Endothelial cell of umbilical vein (primary cell): ENCODE results near the gene EXO5. TPM values are rescaled to one million over a fixed set of nuclear protein-coding genes. Genes with fewer than 3 reads are reported as not detected.

Experiments used
- BruUV-seq: library from RNA; stranded (reverse); fragments of 400-500 nt; replicated peaks from 2 replicates; lab custom pipeline; 2021; lab: Mats Ljungman, UMichigan
- CTCF ChIA-PET: fragments of 300-600, 350-600 bp; sonication (Branson Sonifier 250); formaldehyde crosslinking; loops from one replicate; lab custom pipeline; 2021; ENCODE audit warnings: antibody characterized with exemption, inconsistent platforms; lab: Charles Lee
- POLR2A ChIA-PET: fragments of 300-600, 350-600 bp; sonication (Branson Sonifier 250); formaldehyde crosslinking; loops from one replicate; lab custom pipeline; 2021; ENCODE audit warnings: antibody characterized with exemption, inconsistent platforms; lab: Charles Lee
- DNase-seq: peaks from one replicate; pipeline ENCODE4 v3.0.0-alpha.2; 2011; ENCODE audit warnings: low read depth, low spot score
- FAIRE-seq: peaks from 2 replicates; lab custom pipeline; 2011; peaks lifted over from hg19 to GRCh38; lab: Jason Lieb, UNC
- H2AFZ ChIP-seq: 2 replicates; pipeline ENCODE4 v1.6.0; 2012; ENCODE audit warnings: low read depth, low read length, control low read depth, inconsistent platforms
- H3K27ac ChIP-seq: 2 replicates; pipeline ENCODE4 v1.5.1; 2011; ENCODE audit warnings: low read depth, mild to moderate bottlenecking, control low read depth, low read length, moderate library complexity; ENCODE audit not compliant: insufficient read depth
- H3K27me3 ChIP-seq, 2 experiments: 2 replicates each; pipeline versions ENCODE4 v1.6.0 to v1.6.1; 2011; ENCODE audit warnings: low read length in 2 of 2, mixed read lengths in 1 of 2; ENCODE audit not compliant: control insufficient read depth in 2 of 2, insufficient read depth in 2 of 2
- H3K36me3 ChIP-seq, 2 experiments: 2 replicates in 1 of 2; 3 replicates in 1 of 2; pipeline ENCODE4 v1.5.1; 2011; ENCODE audit warnings: low read length in 2 of 2, mild to moderate bottlenecking in 1 of 2, moderate library complexity in 1 of 2; ENCODE audit not compliant: control insufficient read depth in 2 of 2, insufficient read depth in 2 of 2; ENCODE audit errors: extremely low read depth in 1 of 2
- H3K4me1 ChIP-seq: 3 replicates; pipeline ENCODE4 v1.5.1; 2011; ENCODE audit warnings: mild to moderate bottlenecking, low read length; ENCODE audit not compliant: control insufficient read depth, insufficient read depth; ENCODE audit errors: extremely low read depth
- H3K4me2 ChIP-seq: 2 replicates; pipeline ENCODE4 v1.6.1; 2011; ENCODE audit warnings: low read length, control low read depth, mixed read lengths; ENCODE audit not compliant: insufficient read depth
- H3K4me3 ChIP-seq, 3 experiments: fragments of 200-600 bp in 1 of 3; sonication (generic), shearing (Covaris generic) in 1 of 3; replicated peaks in 1 of 3; 2 replicates each; pipeline ENCODE4 v1.5.1; 2011 to 2016; ENCODE audit warnings: control low read depth in 3 of 3, low read length in 3 of 3, mild to moderate bottlenecking in 2 of 3, inconsistent platforms in 1 of 3, low read depth in 1 of 3, moderate library complexity in 1 of 3; ENCODE audit not compliant: insufficient read depth in 1 of 3
- H3K79me2 ChIP-seq: 2 replicates; pipeline ENCODE4 v1.6.0; 2012; ENCODE audit warnings: low read length, inconsistent platforms; ENCODE audit not compliant: control insufficient read depth, insufficient read depth
- H3K9ac ChIP-seq: replicated peaks from 2 replicates; pipeline ENCODE3; 2011; ENCODE audit warnings: low read length, control low read depth; ENCODE audit not compliant: insufficient read depth; ENCODE audit errors: extremely low read depth
- H3K9me1 ChIP-seq: replicated peaks from 3 replicates; pipeline ENCODE4 v1.6.0; 2011; ENCODE audit warnings: mild to moderate bottlenecking, low read length; ENCODE audit not compliant: control insufficient read depth, insufficient read depth; ENCODE audit errors: extremely low read depth
- H3K9me3 ChIP-seq: replicated peaks from 2 replicates; pipeline ENCODE4 v1.5.1; 2012; ENCODE audit warnings: low read length, inconsistent platforms; ENCODE audit not compliant: control insufficient read depth, insufficient read depth
- H4K20me1 ChIP-seq: replicated peaks from 2 replicates; pipeline ENCODE3; 2011; ENCODE audit warnings: mild to moderate bottlenecking, low read length; ENCODE audit not compliant: control insufficient read depth, insufficient read depth; ENCODE audit errors: extremely low read depth
- EZH2 ChIP-seq: IDR thresholded peaks from 2 replicates; pipeline ENCODE4 v1.6.1; 2012; ENCODE audit warnings: borderline replicate concordance, low read depth, mild to moderate bottlenecking, moderate library complexity, low read length, inconsistent platforms; ENCODE audit not compliant: severe bottlenecking
- FOS ChIP-seq: IDR thresholded peaks from 2 replicates; pipeline ENCODE4 v1.6.1; 2011; ENCODE audit warnings: mild to moderate bottlenecking, low read length, moderate library complexity, borderline replicate concordance; ENCODE audit not compliant: insufficient read depth
- GATA2 ChIP-seq: IDR thresholded peaks from 2 replicates; pipeline ENCODE4 v1.7.0; 2011; ENCODE audit warnings: low read depth, mild to moderate bottlenecking, moderate library complexity, mixed read lengths, low read length; ENCODE audit not compliant: insufficient read length, insufficient read depth
- JUN ChIP-seq: IDR thresholded peaks from 2 replicates; pipeline ENCODE4 v1.6.1; 2011; ENCODE audit warnings: borderline replicate concordance, low read depth; ENCODE audit not compliant: insufficient read length, insufficient read depth
- MYC ChIP-seq: IDR thresholded peaks from one replicate; pipeline ENCODE4 v1.6.1; 2011; ENCODE audit warnings: mild to moderate bottlenecking, low read depth, low read length
- POLR2A ChIP-seq: IDR thresholded peaks from 2 replicates; pipeline ENCODE4 v1.6.1; 2012; ENCODE audit warnings: low read depth, mild to moderate bottlenecking, control low read depth, low read length
- POLR2AphosphoS5 ChIP-seq: IDR thresholded peaks from 2 replicates; pipeline ENCODE4 v1.6.1; 2012; ENCODE audit warnings: low read depth, mild to moderate bottlenecking, control low read depth, low read length, moderate library complexity; ENCODE audit not compliant: insufficient read depth
- dilution Hi-C: fragments of 300-500 bp; cut with MboI; formaldehyde crosslinking; loops from one replicate; pipeline ENCODE4 v1.15.0; 2019; ENCODE audit warnings: low sequenced_read_pairs; ENCODE audit not compliant: extremely low pct_ligation_motif_present
- intact Hi-C: fragments of 100-400 bp; cut with micrococcal nuclease; formaldehyde crosslinking; loops from one replicate; pipeline ENCODE4 v1.10.0; 2022
- polyA plus RNA-seq, 4 experiments: library from polyadenylated mRNA; depleted of rRNA in 3 of 4; stranded (reverse) in 3 of 4; unstranded in 1 of 4; fragments of >200 nt; gene quantifications; 2 replicates each; pipeline versions ENCODE4 v1.2.1 to v1.2.3, GENCODE V29; 2011 to 2012; ENCODE audit warnings: missing spikeins in 1 of 4
- total RNA-seq: library from RNA; stranded (reverse); gene quantifications from 2 replicates; pipeline ENCODE4 v1.2.3, GENCODE V29; 2021
- TF ChIP-seq, protein P1 (sequence below), 2 donors: IDR thresholded peaks; 1 replicate in 1 of 2; 2 replicates in 1 of 2; pipeline ENCODE4 v1.5.1; 2011; ENCODE audit warnings: low read length in 2 of 2, mild to moderate bottlenecking in 2 of 2, moderate library complexity in 2 of 2, control low read depth in 1 of 2, inconsistent platforms in 1 of 2, low read depth in 1 of 2; ENCODE audit not compliant: insufficient read depth in 1 of 2; ENCODE audit errors: extremely low read depth in 1 of 2
- TF ChIP-seq, protein P2 (sequence below): IDR thresholded peaks from 2 replicates; pipeline ENCODE4 v1.6.1; 2011; ENCODE audit not compliant: insufficient read depth, insufficient read length

The EXO5 gene
- total and polyA plus RNA-seq, 2 donors (not counting 3 experiments of a cell fraction or from before 2014, with no cell fraction given) = 7.0 to 13.0 TPM

DNA sequence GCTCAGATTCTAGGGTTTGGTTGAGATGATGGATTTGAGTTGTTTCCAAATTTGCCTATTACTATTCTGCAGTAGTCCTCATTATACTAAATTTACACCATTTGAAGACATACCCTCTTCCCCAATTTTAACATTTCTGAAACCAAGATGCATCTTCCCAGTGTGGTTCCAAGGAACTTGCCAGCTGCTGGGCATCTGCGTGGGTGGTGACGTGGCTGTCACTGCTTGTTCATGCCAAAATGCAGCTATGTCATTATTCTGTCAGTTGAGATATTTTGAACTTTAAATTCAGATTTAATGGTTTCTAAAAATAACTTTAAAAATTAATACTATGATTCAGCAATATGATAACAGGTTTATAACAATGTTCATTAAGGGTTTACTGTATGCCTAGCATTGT, 30.3 kb upstream of the EXO5 start:
- no peaks in the 10 kb centered on the region for H3K9me3 ChIP-seq
- dilution Hi-C loops (no loop called here), intact Hi-C loops (loop anchor here (2.0 kb wide), 1 partner anchor 31 kb away; the partner anchor contains the start of gene EXO5)
- H3K36me3 ChIP-seq = no peaks in the 10 kb centered on the region
- BruUV-seq = TSS peak; percentile 16
- DNase-seq (no peak), FAIRE-seq (no peak)
- ChIA-PET POLR2A (interaction anchor here (1.2 kb wide), 1 partner anchor 30 kb away, joined by 4 read pairs; the partner anchor contains the start of gene EXO5), CTCF (interaction anchor here (0.6 to 3.1 kb wide), 6 partner anchors 25 to 436 kb away, joined by 3 to 18 read pairs (median 4); partner anchors contain the start of genes ZFP69B and ZNF684)
- H3K4me2 ChIP-seq = peak overlapping the region; percentile 95
- H4K20me1 ChIP-seq = no peaks in the 10 kb centered on the region
- H3K4me3 ChIP-seq = no peak overlapping the region
- H2AFZ ChIP-seq = no peak overlapping the region
- no peak overlapping the region for H3K9ac ChIP-seq
- no peaks in the 10 kb centered on the region for H3K9me1 ChIP-seq
- H3K79me2 ChIP-seq = no peaks in the 10 kb centered on the region
- no peak overlapping the region for H3K27ac ChIP-seq
- no peak for TF ChIP-seq POLR2AphosphoS5
- no peak for TF ChIP-seq POLR2A
- H3K4me1 ChIP-seq = peaks cover 12% of the 10 kb centered on the region
- no peaks in the 10 kb centered on the region for H3K27me3 ChIP-seq

DNA sequence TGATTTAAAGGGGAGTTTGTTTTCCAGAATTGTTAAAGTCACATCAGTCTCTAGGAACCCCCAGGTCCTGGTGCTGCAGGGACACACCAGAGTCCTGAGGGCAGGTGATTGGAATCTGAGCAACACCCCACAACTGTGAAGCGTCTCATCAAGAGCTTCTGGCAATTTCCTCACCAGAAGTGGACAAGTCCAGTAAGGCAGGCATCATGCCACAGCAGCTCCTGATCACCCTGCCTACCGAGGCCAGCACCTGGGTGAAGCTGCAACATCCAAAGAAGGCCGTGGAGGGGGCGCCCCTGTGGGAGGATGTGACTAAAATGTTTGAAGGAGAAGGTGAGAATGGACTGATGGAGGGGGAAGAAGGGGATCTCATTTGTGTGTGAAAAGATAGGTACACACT, 29.4 kb upstream of the EXO5 start:
- H3K36me3 ChIP-seq = no peaks in the 10 kb centered on the region
- ChIA-PET POLR2A (no interaction called here), CTCF (interaction anchor here (1.2 to 3.1 kb wide), 3 partner anchors 41 to 74 kb away, joined by 3 to 18 read pairs (median 4); partner anchors contain the start of gene ZNF684)
- dilution Hi-C loops (no loop called here), intact Hi-C loops (loop anchor here (2.0 kb wide), 1 partner anchor 30 kb away; the partner anchor contains the start of gene EXO5)
- no peak overlapping the region for H3K4me2 ChIP-seq
- H3K27me3 ChIP-seq = no peaks in the 10 kb centered on the region
- H3K27ac ChIP-seq = no peak overlapping the region
- FAIRE-seq (no peak), DNase-seq (no peak)
- H3K9ac ChIP-seq = no peak overlapping the region
- H3K9me3 ChIP-seq = no peaks in the 10 kb centered on the region
- BruUV-seq = no TSS peak
- H4K20me1 ChIP-seq = no peaks in the 10 kb centered on the region
- TF ChIP-seq, protein P1, sequence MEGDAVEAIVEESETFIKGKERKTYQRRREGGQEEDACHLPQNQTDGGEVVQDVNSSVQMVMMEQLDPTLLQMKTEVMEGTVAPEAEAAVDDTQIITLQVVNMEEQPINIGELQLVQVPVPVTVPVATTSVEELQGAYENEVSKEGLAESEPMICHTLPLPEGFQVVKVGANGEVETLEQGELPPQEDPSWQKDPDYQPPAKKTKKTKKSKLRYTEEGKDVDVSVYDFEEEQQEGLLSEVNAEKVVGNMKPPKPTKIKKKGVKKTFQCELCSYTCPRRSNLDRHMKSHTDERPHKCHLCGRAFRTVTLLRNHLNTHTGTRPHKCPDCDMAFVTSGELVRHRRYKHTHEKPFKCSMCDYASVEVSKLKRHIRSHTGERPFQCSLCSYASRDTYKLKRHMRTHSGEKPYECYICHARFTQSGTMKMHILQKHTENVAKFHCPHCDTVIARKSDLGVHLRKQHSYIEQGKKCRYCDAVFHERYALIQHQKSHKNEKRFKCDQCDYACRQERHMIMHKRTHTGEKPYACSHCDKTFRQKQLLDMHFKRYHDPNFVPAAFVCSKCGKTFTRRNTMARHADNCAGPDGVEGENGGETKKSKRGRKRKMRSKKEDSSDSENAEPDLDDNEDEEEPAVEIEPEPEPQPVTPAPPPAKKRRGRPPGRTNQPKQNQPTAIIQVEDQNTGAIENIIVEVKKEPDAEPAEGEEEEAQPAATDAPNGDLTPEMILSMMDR (IDR thresholded peaks at IDR 0.05; ENCODE audit: extremely low read depth in 1 of 2, insufficient read depth in 1 of 2, low read depth in 1 of 2, low read length in 2 of 2) = no peak
- TF ChIP-seq MYC (no peak), POLR2AphosphoS5 (no peak), POLR2A (no peak), EZH2 (no peak), JUN (no peak), GATA2 (no peak), FOS (no peak)
- TF ChIP-seq, protein P2, sequence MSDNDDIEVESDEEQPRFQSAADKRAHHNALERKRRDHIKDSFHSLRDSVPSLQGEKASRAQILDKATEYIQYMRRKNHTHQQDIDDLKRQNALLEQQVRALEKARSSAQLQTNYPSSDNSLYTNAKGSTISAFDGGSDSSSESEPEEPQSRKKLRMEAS = no peak
- H3K9me1 ChIP-seq = no peaks in the 10 kb centered on the region
- H3K4me1 ChIP-seq = peaks cover 12% of the 10 kb centered on the region
- H3K4me3 ChIP-seq = no peak overlapping the region
- H2AFZ ChIP-seq = no peak overlapping the region
- H3K79me2 ChIP-seq = no peaks in the 10 kb centered on the region
